GM21717 (cell line): Measurements from ENCODE around the gene TTC39C.
"Not testable (repeated sequence)": the region's sequence is repeated elsewhere in the genome, so short reads cannot be mapped to it uniquely, and the experiment has no call there.

Experiments used
- ATAC-seq: cut with Tn5 transposase; IDR thresholded peaks from one replicate; pipeline ENCODE4 v1.9.1; 2021; ENCODE audit warnings: mild to moderate bottlenecking, moderate library complexity; ENCODE audit not compliant: unreplicated experiment

Gene TTC39C

DNA sequence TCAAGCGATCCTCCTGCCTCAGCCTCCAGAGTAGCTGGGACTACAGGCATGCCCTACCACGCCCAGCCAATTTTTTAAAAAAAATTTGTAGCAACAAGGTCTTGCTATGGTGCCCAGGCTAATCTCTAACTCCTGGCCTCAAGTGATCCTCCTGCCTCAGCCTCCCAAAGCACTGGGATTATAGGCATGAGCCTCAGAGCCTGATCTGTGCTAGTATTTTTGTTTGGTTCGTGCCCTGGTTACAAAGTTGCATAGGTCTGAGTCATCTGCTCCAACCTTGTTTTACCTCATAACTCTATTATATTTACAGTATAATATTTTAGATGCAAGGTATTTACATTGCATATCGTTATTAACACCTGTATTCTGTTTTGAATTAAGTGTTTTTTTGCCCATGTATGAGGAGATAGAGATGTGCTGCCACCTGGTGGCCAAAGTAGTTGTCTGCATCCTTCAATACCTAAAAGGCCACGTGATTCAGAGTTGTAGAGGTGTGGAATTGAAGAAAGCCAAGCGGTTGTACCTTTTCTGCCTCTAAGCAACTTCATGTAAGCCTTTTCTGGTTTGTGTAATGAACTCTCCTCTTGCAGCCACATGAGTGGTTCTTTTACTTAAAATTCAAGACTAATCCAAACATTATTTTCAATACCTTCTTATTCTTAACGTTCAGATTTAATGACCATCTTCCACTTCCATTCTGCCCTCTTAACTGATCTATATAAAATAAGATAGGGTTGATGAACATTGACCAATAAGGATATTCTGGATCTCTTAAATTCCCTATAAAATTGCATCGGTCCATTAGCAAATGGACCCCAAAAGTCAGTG lies 104.4 kb downstream of the TTC39C start:
- ATAC-seq, result no peak

DNA sequence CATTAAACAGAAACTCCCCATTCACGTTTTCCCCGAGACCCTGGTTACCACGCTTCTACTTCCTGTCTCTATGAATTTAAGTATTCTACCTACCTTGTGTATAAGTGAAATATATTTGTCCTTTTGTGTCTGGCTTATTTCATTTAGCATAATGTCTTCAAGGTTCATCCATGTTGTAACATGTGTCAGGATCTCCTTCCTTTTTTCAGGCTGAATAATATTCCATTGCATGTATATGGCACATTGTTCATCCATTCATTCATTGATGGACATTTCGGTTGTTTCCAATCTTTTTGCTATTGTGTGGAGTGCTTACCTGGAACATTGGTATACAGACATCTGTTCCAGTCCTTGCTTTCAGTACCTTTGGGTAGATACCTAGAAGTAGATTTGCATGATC lies 106.1 kb downstream of the TTC39C start:
- no peak for ATAC-seq

DNA sequence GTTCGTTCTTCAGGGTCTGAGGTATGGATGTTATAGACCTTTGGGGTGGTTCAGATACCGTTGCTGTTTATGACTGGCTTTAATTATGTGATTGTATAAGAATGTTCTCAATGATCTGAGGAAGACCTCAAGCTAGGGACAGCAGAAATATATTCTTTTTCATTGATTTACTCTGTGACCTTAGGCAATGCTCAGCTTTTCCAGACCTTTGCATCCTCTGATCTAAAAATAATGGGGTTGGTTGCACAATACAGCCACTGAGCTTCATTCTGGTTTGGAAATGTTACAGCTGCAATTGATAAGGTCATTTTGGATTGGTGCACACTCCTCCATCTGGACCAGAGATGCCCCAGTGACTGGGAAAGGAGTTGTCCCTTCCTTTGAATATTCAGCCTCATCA lies 107.1 kb downstream of the TTC39C start:
- no peak for ATAC-seq

DNA sequence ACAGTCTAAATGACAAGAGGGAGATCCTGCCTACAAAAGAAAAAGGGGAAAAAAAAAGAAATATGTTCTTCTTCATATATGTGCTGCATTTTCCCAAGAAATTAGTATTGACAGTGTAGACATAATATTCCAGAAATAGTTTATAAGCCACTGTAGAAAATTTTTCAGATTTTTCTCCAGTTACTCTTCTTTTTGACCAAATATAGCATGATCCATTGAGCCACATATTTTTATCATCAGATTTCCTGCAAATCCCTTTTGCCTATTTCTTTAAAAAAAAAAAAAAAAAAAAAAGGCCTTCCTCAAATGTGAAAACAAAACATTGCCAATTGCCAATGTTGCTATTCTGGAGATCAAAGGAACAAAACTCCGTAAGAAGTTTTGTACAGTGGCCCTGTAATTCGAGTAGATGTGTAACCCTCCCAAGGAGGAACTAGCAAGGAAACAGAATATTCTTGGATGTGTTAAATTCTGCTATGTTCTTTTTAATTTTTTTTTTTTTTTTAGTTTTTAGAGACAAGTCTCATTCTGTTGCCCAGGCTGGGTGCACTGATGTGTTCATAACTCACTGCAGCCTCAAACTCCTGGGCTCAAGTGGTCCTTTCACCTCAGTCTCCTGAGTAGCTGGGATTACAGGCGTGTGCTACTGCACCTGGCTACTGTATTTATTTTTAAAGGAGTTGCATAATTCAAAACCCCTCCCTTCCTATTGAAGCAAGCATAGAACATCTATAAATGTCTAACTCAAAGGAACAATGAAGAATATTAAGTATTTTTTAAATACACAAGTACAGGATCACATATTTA lies 111.8 kb downstream of the TTC39C start:
- no peak for ATAC-seq

DNA sequence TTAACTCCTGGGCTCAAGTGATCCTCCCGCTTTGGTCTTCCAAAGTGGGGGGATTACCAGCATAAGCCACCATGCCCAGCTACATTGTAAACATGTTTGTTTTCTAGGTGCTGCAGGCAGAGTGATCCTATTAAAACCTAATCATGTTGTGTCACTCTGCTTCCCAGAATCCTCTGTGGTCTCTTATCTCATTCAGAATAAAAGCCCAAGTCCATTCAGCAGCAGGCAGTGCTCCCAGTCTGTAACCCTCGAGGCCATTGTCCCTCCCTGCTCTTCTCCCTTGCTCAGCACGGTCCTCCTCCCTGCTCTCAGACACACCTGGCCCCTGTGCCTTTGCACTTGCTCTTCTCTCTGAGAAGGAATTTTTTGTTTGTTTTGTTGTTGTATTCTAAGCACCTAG lies 113.2 kb downstream of the TTC39C start:
- no peak for ATAC-seq

DNA sequence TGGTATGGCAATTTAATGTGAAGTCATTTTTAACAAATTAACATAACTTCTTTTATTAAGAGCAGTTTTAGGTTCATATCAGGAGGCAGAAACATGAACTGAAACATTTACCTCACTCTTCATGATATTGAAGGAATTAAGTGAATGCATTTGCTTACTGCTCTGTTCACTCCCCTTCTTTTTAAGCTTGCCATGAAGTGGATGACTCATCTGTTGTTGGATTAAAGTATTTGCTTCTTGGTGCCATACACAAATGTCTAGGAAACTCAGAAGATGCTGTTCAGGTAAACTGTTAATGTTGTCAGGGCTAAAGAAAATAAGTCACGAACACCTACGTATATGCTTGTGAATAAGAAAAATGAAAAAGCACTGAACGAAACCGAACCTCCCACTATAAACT lies 114.1 kb downstream of the TTC39C start:
- no peak for ATAC-seq

DNA sequence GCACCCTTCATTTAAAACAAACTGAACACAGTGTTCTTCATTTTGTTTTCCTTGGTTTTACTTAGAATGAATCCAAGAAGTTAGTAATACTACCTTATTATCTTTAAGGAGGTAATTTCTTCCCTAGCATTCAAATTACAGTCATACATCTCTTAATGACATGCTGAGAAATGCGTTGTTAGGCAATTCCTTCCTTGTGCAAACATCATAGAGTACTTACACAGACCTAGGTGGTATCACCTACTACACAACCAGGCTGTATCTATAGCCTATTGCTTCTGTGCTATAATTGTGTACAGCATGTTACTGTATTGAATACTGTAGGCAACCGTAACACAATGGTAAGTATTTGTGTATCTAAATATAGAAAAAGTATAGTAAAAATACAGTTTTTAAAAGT lies 115.9 kb downstream of the TTC39C start:
- ATAC-seq, result no peak

DNA sequence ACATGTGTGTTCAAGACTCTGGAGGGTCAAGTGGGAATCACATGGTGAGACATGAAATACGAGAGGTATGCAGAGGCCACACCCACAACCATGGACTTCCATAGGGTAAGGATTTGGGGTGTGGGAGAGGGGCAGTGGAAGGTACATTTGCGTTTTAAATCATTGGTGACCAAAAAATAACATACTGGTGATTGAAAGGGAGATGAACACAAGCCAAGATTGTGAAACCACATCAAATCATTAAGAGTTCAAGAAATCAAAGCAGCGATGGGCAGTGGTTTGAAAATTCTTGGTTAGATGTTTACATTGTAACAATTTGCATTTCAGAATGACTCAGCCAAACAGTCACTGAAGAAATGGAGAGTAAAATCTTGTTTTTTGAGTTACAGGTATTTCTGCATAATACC lies 122.4 kb downstream of the TTC39C start:
- ATAC-seq, result no peak

DNA sequence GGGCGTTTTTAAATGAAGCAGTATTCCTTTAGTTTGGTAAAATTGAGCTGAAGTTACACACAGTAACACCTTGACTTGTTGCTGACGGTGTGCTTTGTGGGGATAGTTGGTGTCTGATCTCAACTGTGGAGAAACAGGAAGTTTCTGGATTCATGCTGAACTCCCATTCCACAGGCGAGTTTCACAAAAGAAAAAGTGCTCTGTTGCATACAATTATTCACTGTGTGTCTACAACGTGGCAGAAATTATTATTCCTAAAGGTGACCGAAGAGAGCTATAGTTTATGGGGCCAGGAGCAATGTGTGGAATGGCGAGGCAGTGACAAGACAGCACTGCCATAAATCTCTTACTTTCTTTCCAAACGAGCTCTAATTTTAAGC lies 123.8 kb downstream of the TTC39C start:
- ATAC-seq, result no peak

DNA sequence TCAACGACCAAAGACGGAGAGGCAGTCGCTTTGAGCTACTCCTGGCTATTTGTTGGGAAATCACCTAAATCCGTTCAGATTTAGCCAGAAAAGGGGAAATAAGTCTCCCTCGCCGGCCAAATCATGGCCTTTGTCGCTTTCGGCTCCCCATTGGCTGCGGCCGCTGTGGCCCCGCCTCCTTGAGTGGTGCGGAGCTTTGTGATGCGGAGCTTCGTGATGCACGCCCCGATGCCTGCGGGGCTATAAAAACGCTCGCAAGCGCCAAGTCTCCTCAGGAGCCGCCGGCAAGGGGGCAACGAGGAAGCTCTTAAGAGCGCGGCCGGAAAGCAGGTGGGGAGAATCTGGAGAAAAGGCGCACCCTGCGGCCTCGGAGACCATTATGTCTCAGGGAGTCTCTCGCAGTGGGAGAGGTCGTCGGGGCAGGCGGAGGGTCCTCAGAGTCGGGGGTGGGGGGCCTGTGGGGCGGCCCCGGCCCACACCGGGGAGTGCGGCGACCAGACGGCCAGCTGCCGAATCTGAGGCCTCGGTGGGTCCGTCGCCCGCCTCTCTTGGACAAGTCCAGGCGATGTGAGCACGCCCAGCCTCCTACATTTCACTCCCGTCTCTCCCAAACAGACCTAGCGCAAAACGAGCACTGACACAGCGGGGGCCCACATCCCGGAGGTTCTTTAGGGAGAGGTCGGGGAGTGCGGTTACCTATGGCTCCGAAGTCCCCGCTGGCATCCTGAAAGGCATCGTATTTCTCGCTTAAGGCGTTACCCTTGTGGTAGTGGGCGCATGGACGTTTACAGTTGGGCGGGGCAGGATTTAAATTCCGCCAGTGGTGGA lies 124.4 kb downstream of the TTC39C start, which contains the start of gene CABYR:
CABYR (plus strand) TSS at position 274 of the 828 bp plus-strand sequence. CDS start 4,053 bp downstream, outside the sequence.
- ATAC-seq, result peak; percentile 92

DNA sequence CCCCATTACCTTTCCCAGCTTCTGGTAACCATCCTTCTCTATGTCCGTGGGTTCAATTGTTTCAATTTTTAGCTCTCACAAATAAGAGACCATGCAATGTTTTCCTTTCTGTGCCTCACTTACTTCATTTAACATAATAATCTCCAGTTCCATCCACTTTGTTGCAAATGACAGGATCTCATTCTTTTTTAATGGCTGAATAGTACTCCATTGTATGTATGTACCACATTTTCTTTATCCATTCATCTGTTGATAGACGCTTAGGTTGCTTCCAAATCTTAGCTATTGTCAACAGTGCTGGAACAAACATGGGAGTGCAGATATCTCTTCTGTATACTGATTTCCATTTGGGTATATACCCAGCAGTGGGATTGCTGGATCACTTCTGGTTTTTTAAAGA lies 126.1 kb downstream of the TTC39C start:
- ATAC-seq, result no peak

DNA sequence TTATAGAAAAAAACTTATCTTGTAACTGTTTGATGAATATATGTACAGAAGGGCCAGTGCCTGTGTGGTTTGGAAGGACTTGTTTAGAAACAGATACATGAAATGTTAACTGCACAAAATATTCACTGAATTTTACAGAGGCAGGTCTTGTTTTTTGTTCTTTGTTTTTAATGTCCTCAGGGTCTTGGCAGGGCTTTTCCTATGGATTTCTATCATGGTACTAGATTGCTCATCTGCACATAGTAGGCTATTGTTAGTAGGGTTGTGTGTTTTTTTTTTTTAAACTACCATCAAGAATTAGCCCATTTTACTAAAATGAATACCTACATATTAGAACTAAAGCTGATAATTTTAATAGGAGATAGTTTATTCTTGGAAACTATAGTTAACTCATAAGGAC lies 127.8 kb downstream of the TTC39C start:
- ATAC-seq, result no peak

DNA sequence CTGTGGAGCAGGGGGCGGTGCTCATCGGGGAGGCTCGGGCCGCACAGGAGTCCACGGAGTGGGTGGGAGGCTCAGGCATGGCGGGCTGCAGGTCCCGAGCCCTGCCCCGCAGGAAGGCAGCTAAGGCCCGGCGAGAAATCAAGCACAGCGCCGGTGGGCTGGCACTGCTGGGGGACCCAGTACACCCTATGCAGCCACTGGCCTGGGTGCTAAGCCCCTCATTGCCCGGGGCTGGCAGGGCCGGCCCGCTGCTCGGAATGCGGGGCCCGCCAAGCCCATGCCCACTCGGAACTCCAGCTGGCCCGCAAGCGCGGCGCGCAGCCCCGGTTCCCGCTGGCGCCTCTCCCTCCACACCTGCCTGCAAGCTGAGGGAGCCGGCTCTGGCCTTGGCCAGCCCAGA lies 135.0 kb downstream of the TTC39C start:
- not testable (repeated sequence) for ATAC-seq

DNA sequence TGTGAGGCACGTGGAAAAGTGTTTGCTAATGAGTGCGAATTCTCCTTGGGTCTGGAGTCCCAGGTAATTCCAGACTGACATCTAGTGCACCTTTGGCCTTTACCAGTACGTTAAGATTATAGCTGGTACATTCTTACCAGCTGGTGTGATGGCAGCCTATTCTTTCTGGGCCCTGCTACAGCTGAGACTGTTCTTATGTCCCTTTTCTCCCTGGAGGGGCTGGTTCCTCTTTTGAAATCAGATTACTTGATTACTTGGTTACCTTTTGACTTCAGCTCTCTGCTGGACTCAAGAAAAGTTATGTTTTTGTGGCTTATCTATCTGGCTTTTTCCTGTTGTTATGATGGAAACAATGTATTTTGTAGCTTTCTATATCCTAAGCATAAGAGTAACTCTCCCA lies 138.8 kb downstream of the TTC39C start:
- ATAC-seq, result no peak

DNA sequence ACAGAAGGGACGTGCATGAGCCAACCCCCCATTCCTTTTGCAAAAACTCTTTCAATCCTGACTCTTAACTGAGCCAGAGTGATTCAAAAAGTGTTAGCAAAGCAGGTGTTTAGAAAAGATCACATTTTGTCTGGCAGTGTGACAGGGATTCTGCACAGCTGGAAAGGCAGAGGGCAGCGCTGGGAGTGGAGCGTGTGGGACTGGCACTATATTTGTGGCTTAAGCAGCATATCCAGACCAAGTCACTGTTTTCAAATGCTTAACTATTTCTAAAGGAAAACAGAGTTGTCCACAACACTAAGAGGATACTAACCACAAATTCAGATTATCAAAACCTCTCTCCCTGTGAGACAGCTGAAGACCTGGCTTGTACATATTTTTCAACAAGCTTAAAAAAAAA lies 143.3 kb downstream of the TTC39C start:
- no peak for ATAC-seq

DNA sequence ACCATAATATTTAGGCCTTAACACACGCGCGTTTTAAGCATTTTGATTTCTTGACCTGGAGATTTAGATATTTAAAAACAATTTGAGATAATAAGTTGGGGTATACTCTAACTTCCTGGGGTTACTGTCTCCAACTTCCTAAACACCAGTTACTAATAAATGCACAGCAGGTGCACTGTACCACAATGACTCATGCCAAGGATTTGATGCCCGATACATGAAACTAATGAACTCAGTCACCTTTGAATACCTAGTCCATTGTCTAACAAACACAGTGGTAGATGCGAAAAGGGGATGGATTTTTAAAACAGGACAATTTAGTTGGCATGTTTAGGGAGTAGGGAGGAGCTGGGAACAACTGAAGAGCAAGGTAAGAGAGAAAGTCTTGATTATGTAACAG lies 145.5 kb downstream of the TTC39C start:
- ATAC-seq, result no peak

DNA sequence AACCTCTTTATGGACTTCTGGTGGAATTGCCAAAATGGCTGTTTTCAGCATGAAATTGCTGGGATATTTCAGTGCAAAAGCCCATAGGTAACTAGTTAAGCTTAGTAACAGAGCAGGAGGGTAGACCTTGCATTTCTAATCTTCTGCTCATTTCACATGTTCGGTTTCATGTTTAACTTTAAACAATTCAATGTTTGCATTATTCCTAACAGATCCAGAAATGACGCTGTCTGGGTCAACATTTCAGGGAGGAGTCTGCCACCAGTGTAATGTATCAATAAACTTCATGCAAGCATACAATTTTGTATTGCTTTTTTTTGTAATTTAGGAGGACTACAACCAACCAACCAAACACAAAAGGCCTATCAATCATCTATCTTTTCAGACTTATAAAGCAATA lies 146.8 kb downstream of the TTC39C start:
- ATAC-seq, result no peak

DNA sequence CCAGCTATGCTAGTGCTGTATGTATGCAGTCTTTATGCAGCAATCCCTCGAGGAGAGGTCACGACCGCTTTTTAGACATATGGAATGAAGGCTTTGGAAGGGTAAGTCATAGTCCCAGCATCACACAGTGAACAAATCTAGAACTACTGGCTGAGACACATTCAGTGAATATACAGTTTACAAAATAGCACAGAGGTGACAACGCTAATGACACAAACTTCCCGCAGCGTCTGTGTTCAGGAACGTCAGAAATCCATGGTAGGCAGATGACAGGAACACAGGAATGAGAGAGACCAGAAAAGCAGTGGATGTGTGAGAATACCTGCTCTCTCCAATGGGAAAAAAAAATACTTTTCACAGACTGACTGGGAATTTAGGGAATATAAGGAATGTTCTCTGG lies 153.9 kb downstream of the TTC39C start:
- no peak for ATAC-seq

DNA sequence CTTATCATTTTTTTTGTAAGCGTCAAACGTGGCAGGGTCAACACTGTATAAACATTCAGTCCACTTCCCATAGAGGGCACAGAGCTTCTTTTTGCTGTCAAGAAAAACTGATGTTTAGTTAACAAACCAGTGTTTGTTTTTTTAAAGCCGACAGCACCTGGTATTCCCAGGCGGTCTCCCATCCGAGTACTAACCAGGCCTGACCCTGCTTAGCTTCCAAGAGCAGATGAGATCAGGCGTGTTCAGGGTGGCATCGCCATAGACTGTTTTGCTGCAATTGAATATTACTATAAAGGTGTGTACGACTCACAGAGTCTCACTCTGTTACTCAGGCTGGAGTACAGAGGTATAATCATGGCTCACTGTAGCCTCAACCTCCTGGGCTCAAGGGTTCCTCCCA lies 155.8 kb downstream of the TTC39C start:
- no peak for ATAC-seq

DNA sequence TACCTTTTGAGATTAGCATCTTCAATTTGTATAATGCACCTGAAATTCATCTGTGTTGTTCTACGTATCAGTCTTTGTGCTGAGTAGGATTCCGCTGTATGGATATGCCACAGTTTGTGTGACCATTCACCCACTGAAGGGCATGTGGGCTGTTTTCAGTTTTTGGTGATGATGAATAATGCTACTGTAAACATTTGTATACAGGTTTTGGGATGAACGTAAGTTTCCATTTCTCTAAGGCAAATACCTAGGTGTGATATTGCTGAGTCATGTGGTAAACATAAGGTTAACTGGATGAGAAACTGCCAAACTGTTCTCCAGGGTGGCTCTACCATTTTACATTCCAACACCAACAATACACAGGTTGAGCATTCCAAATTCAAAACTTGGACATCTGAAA lies 159.4 kb downstream of the TTC39C start:
- ATAC-seq, result no peak

DNA sequence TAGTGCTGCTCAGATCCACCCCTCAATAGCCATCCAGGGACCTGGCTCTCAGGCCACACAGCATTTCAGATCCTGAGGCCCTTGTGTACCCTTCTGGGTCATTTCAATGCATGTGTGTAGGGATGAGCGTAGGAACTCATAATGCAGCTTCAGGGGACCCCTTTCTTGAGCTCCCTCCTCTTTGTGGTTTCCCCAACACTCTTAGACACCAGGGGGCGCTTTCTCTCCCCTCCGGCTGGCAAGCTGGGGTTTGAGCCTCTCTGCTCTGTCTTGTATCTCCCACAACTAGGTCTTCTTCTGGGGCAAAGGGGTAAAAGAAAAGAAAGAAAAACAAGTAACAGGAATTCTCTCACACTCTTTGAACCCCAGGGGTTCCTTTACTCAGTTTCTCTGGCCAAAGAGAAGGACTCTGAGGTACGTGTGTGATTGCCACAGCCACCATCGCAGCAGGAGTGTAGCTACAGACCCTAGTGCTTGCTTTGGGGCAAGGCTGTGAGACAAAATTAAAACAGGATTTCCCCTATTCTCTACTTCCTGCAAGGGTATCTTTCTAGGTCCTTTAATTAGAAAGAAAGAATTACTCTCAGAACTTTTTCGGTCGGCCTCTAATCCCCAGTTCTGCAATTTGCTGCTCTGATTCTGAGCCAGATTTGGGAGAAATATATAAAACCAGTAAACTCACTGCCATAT lies 162.3 kb downstream of the TTC39C start:
- peak; percentile 82 for ATAC-seq
